NT2/D1 (cell line): Measurements from ENCODE around the gene SGSM1.

Experiments used
- DNase-seq: peaks from one replicate; pipeline ENCODE4 v3.0.0-alpha.2; 2011; ENCODE audit warnings: low read depth, low spot score
- H3K27me3 ChIP-seq: 2 replicates; pipeline ENCODE4 v1.6.0; 2011; ENCODE audit warnings: mild to moderate bottlenecking; ENCODE audit not compliant: insufficient read length, insufficient read depth
- H3K36me3 ChIP-seq: 2 replicates; pipeline ENCODE4 v1.6.1; 2011; ENCODE audit warnings: mild to moderate bottlenecking, low read length, mixed read lengths; ENCODE audit not compliant: insufficient read depth, insufficient read length
- H3K4me1 ChIP-seq: 2 replicates; pipeline ENCODE4 v1.5.1; 2011; ENCODE audit not compliant: insufficient read depth, insufficient read length
- H3K4me3 ChIP-seq: 2 replicates; pipeline ENCODE4 v1.5.1; 2011; ENCODE audit warnings: low read depth; ENCODE audit not compliant: insufficient read length
- H3K9ac ChIP-seq: 2 replicates; pipeline ENCODE4 v1.6.0; 2011; ENCODE audit warnings: low read depth; ENCODE audit not compliant: insufficient read length
- H3K9me3 ChIP-seq: 2 replicates; pipeline ENCODE4 v1.5.1; 2011; ENCODE audit warnings: mild to moderate bottlenecking, low read length; ENCODE audit not compliant: insufficient read depth
- SUZ12 ChIP-seq: IDR thresholded peaks from 2 replicates; pipeline ENCODE4 v1.6.1; 2011; ENCODE audit not compliant: insufficient read length, insufficient read depth; ENCODE audit errors: extremely low read depth
- YY1 ChIP-seq: IDR thresholded peaks from 2 replicates; pipeline ENCODE4 v1.6.1; 2011; ENCODE audit not compliant: insufficient read length, insufficient read depth
- ZNF274 ChIP-seq: IDR thresholded peaks from 2 replicates; pipeline ENCODE4 v1.6.1; 2011; ENCODE audit warnings: mild to moderate bottlenecking, low read depth, low read length

SGSM1 gene

GRCh38 chr22:24954856-24955255, 148.8 kb downstream of the SGSM1 start:
- H3K9ac ChIP-seq, result no peak overlapping the region

DNA sequence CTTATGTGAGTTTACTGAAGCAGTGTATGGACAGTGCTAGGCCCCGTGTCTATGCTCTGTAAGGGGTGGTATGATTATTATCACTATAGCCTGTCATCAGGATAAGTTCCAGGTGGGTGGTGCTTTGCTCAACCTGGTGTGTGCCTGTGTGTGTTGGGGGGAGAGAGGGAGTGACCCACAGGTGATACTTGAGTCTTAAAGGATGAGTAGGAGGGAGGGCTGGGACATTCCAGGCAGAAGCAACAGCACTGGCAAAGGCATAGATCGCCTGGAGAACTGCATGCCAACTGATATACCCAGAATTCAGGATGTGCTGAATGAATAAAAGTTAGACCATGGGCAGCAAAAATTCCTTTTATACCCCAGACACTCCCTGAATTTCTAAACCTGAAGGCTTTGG, 151.0 kb downstream of the SGSM1 start:
- Histone ChIP-seq H3K9ac (peak overlapping the region; percentile 21), H3K27me3 (no peaks in the 10 kb centered on the region), H3K4me3 (no peak overlapping the region), H3K4me1 (peaks cover 3% of the 10 kb centered on the region), H3K9me3 (no peaks in the 10 kb centered on the region), H3K36me3 (no peaks in the 10 kb centered on the region)
- no peak for TF ChIP-seq ZNF274
- TF ChIP-seq SUZ12, result no peak
- TF ChIP-seq YY1, result no peak
- DNase-seq, result no peak

More at GRCh38 chr22:24954856-24955255, 148.8 kb downstream of the SGSM1 start:
- Histone ChIP-seq H3K9me3 (no peaks in the 10 kb centered on the region), H3K4me1 (peaks cover 3% of the 10 kb centered on the region), H3K36me3 (no peaks in the 10 kb centered on the region), H3K27me3 (no peaks in the 10 kb centered on the region), H3K4me3 (no peak overlapping the region)
- DNase-seq, result no peak
- no peak for TF ChIP-seq SUZ12
- TF ChIP-seq YY1, result no peak
- TF ChIP-seq ZNF274, result no peak

GRCh38 chr22:24961217-24961844, 155.3 kb downstream of the SGSM1 start:
- no peak for DNase-seq
- Histone ChIP-seq H3K9ac (no peak overlapping the region), H3K36me3 (no peaks in the 10 kb centered on the region), H3K4me3 (no peak overlapping the region), H3K4me1 (no peaks in the 10 kb centered on the region), H3K27me3 (no peaks in the 10 kb centered on the region), H3K9me3 (no peaks in the 10 kb centered on the region)
- no peak for TF ChIP-seq YY1
- no peak for TF ChIP-seq ZNF274
- TF ChIP-seq SUZ12, result no peak

- Histone ChIP-seq H3K4me3 (no peak overlapping the region), H3K9me3 (no peaks in the 10 kb centered on the region), H3K36me3 (no peaks in the 10 kb centered on the region), H3K27me3 (no peaks in the 10 kb centered on the region), H3K9ac (no peak overlapping the region), H3K4me1 (no peaks in the 10 kb centered on the region)
- DNase-seq, result no peak
- no peak for TF ChIP-seq SUZ12
- no peak for TF ChIP-seq ZNF274
- no peak for TF ChIP-seq YY1
Observed at GRCh38 chr22:24962094-24962493, 156.1 kb downstream of the SGSM1 start.

DNA sequence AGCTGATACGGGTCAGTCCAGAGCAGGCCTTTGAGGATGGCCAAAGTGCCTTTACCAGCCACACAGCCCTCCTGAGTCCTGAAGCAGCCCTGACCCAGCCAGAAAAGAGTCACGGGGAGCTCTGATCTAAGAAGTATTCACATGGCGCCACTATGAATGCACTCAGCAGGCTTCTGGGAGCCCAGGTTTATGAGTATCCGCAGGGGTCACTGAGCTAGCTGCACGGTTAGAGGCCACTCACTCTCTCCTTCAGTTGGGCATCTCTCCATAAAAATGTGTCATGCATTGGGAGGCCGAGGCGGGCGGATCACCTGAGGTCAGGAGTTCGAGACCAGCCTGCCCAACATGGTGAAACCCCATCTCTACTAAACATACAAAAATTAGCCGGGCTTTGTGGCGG, 156.8 kb downstream of the SGSM1 start:
- Histone ChIP-seq H3K4me1 (no peaks in the 10 kb centered on the region), H3K9ac (no peak overlapping the region), H3K27me3 (no peaks in the 10 kb centered on the region), H3K36me3 (no peaks in the 10 kb centered on the region), H3K4me3 (no peak overlapping the region), H3K9me3 (no peaks in the 10 kb centered on the region)
- DNase-seq, result no peak
- TF ChIP-seq YY1 (no peak), SUZ12 (no peak), ZNF274 (no peak)

DNA sequence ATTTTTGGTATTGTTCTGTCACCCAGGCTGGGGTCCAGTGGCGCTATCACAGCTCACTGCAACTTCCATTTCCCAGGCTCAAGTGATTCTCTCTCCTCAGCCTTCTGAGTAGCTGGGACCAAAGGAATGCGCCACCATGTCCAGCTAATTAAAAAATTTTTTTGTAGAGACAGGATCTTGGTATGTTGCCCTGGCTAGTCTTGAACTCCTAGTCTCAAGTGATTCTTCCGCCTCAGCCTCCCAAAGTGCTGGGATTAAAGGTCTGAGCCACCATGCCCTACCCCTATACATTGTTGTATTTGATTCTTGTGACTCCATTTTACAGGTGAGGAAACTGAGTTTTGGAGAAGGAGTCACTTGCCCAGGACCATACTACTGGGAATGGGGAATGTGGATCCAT, 158.4 kb downstream of the SGSM1 start:
- TF ChIP-seq SUZ12 (no peak), ZNF274 (no peak), YY1 (no peak)
- no peaks in the 10 kb centered on the region for H3K36me3 ChIP-seq

GRCh38 chr22:24965822-24966626, 160.0 kb downstream of the SGSM1 start:
- Histone ChIP-seq H3K4me1 (peaks cover 4% of the 10 kb centered on the region), H3K27me3 (no peaks in the 10 kb centered on the region), H3K36me3 (no peaks in the 10 kb centered on the region), H3K4me3 (no peak overlapping the region), H3K9ac (no peak overlapping the region), H3K9me3 (no peaks in the 10 kb centered on the region)
- no peak for DNase-seq
- no peak for TF ChIP-seq SUZ12
- TF ChIP-seq YY1, result no peak
- no peak for TF ChIP-seq ZNF274

More for the DNA sequence above, 158.4 kb downstream of the SGSM1 start:
- DNase-seq, result no peak
- no peaks in the 10 kb centered on the region for H3K27me3 ChIP-seq
- no peak overlapping the region for H3K9ac ChIP-seq
- no peak overlapping the region for H3K4me3 ChIP-seq
- no peaks in the 10 kb centered on the region for H3K9me3 ChIP-seq
- H3K4me1 ChIP-seq, result peaks cover 4% of the 10 kb centered on the region
